Tibial nerve (tissue), 4 donors: ENCODE data around the gene DMTF1. TPM values are rescaled to one million over a fixed set of nuclear protein-coding genes. Genes with fewer than 3 reads are reported as not detected.

Source experiments
- DNase-seq, 2 donors: peaks; one replicate each; pipeline ENCODE4 v3.0.0-alpha.2; 2019; ENCODE audit warnings: low spot score in 2 of 2
- H3K27ac ChIP-seq, 4 donors: fragments of 200-600 bp; sonication (generic) in 3 of 4; one replicate each; pipeline ENCODE4 v1.5.1; 2017 to 2019; ENCODE audit warnings: mild to moderate bottlenecking in 1 of 4
- H3K27me3 ChIP-seq, 2 donors: fragments of 200-600 bp; sonication (generic) in 1 of 2; one replicate each; pipeline versions ENCODE4 v1.5.1 to v1.6.0; 2017 to 2019
- H3K36me3 ChIP-seq, 3 donors: fragments of 200-600 bp; sonication (generic); one replicate each; pipeline ENCODE4 v1.5.1; 2018 to 2019
- H3K4me1 ChIP-seq, 4 donors: fragments of 200-600 bp; sonication (generic) in 3 of 4; one replicate each; pipeline ENCODE4 v1.5.1; 2017 to 2019
- H3K4me3 ChIP-seq, 4 donors: fragments of 200-600 bp; sonication (generic) in 3 of 4; one replicate each; pipeline ENCODE4 v1.5.1; 2017 to 2019; ENCODE audit warnings: mild to moderate bottlenecking in 1 of 4, moderate library complexity in 1 of 4
- H3K9me3 ChIP-seq, 4 donors: fragments of 200-600 bp; sonication (generic) in 3 of 4; one replicate each; pipeline ENCODE4 v1.5.1; 2017 to 2019
- CTCF ChIP-seq, 5 experiments: fragments of 200-600 bp in 3 of 5; fragments of 450-650 bp in 2 of 5; sonication (generic) in 3 of 5; IDR thresholded peaks; one replicate each; pipeline ENCODE4 v1.5.1; 2016 to 2019; ENCODE audit warnings: antibody characterized with exemption in 5 of 5, mild to moderate bottlenecking in 3 of 5, moderate library complexity in 2 of 5
- EP300 ChIP-seq, 2 donors: sonication (generic); formaldehyde crosslinking; IDR thresholded peaks; one replicate each; pipeline ENCODE4 v1.6.1; 2017; ENCODE audit warnings: antibody characterized with exemption in 2 of 2, mild to moderate bottlenecking in 1 of 2
- POLR2A ChIP-seq, 2 donors: fragments of 450-650 bp; IDR thresholded peaks; one replicate each; pipeline ENCODE4 v1.6.1; 2017; ENCODE audit warnings: antibody characterized with exemption in 2 of 2, mild to moderate bottlenecking in 2 of 2, moderate library complexity in 2 of 2
- WGBS, 2 donors: methylation state at CpG; one replicate each; pipeline ENCODE4 v1.1.5; 2018; 5-methylcytosine and 5-hydroxymethylcytosine counted together
- total RNA-seq, 4 donors: library from RNA; depleted of rRNA; stranded (reverse); fragments of >200 nt; gene quantifications; one replicate each; pipeline ENCODE4 v1.1.0, GENCODE V29; 2016

The DMTF1 gene
- 100 to 1,000 TPM; 111 to 142 (median 133) TPM for total RNA-seq

- TF ChIP-seq CTCF (IDR thresholded peaks at IDR 0.05) (peak in 2 of 5 experiments; percentile 40 to 50), POLR2A (IDR thresholded peaks at IDR 0.05) (peak; percentile 57 to 78), EP300 (IDR thresholded peaks at IDR 0.05) (peak; percentile 69 to 95)
- H3K4me1 ChIP-seq, result peaks cover 0 to 50% (median 33%) of the 10 kb centered on the region in 4 donors
- 0 to 1% methylated on average over 49 to 57 of the region's 71 CpGs for WGBS, 2 donors
These were observed at the start of gene DMTF1 for GRCh38 chr7:87152112-87152896. Gene DMTF1 (plus strand): TSS chr7:87152453. CDS start chr7:87164942, 12,489 bp downstream.

GRCh38 chr7:87105401-87105800, 46.9 kb upstream of the DMTF1 start:
- Histone ChIP-seq H3K4me1 (no peaks in the 10 kb centered on the region), H3K27ac (no peak overlapping the region), H3K9me3 (no peaks in the 10 kb centered on the region), H3K36me3 (no peaks in the 10 kb centered on the region), H3K4me3 (no peak overlapping the region), H3K27me3 (no peaks in the 10 kb centered on the region)
- no peak for DNase-seq
- no peak for TF ChIP-seq EP300 (IDR thresholded peaks at IDR 0.05)
- 75 to 83% methylated on average over 1 of the region's 1 CpG for WGBS, 2 donors

More at GRCh38 chr7:87152112-87152896, at the start of gene DMTF1:
- H3K4me3 ChIP-seq, result peak within 1 kb of the TSS; percentile 66 to 89 (median 83)
- DNase-seq, result peak; percentile 86 to 91
- no peaks in the 10 kb centered on the region for H3K27me3 ChIP-seq
- H3K36me3 ChIP-seq, result no peaks in the 10 kb centered on the region
- H3K27ac ChIP-seq, result peak within 1 kb of the TSS; percentile 93 to 100 (median 98)
- H3K9me3 ChIP-seq, result no peaks in the 10 kb centered on the region

- Histone ChIP-seq H3K4me3 (no peak overlapping the region), H3K4me1 (no peaks in the 10 kb centered on the region), H3K27ac (no peak overlapping the region), H3K36me3 (no peaks in the 10 kb centered on the region), H3K9me3 (no peaks in the 10 kb centered on the region), H3K27me3 (no peaks in the 10 kb centered on the region)
- WGBS, 2 donors, result 45 to 47% methylated on average over 4 of the region's 4 CpGs
- DNase-seq, result no peak
- TF ChIP-seq POLR2A (IDR thresholded peaks at IDR 0.05) (no peak), EP300 (IDR thresholded peaks at IDR 0.05) (no peak), CTCF (IDR thresholded peaks at IDR 0.05) (no peak)
These were observed 45.2 kb upstream of the DMTF1 start for GRCh38 chr7:87106974-87107612.

- no peak for TF ChIP-seq POLR2A (IDR thresholded peaks at IDR 0.05)
- no peak for TF ChIP-seq EP300 (IDR thresholded peaks at IDR 0.05)
- no peak for TF ChIP-seq CTCF (IDR thresholded peaks at IDR 0.05)
- DNase-seq, result no peak
- H3K4me3 ChIP-seq, result no peak overlapping the region
- H3K9me3 ChIP-seq, result no peaks in the 10 kb centered on the region
- no peaks in the 10 kb centered on the region for H3K36me3 ChIP-seq
- H3K4me1 ChIP-seq, result no peaks in the 10 kb centered on the region
- WGBS, 2 donors, result 84 to 86% methylated on average over 6 of the region's 6 CpGs
- H3K27ac ChIP-seq, result no peak overlapping the region
- no peaks in the 10 kb centered on the region for H3K27me3 ChIP-seq
These were observed 44.1 kb upstream of the DMTF1 start for GRCh38 chr7:87107949-87108776.

GRCh38 chr7:87110778-87111177, 41.5 kb upstream of the DMTF1 start:
- Histone ChIP-seq H3K4me1 (no peaks in the 10 kb centered on the region), H3K36me3 (no peaks in the 10 kb centered on the region), H3K27ac (no peak overlapping the region), H3K4me3 (no peak overlapping the region), H3K27me3 (no peaks in the 10 kb centered on the region), H3K9me3 (no peaks in the 10 kb centered on the region)
- TF ChIP-seq CTCF (IDR thresholded peaks at IDR 0.05), result no peak
- TF ChIP-seq POLR2A (IDR thresholded peaks at IDR 0.05), result no peak
- no peak for TF ChIP-seq EP300 (IDR thresholded peaks at IDR 0.05)
- 48 to 52% methylated on average over 2 of the region's 2 CpGs for WGBS, 2 donors
- no peak for DNase-seq
